Measurements from ENCODE around the gene NANOS3.
"Not testable (repeated sequence)": the region's sequence is repeated elsewhere in the genome, so short reads cannot be mapped to it uniquely, and the experiment has no call there.

The NANOS3 gene

DNA sequence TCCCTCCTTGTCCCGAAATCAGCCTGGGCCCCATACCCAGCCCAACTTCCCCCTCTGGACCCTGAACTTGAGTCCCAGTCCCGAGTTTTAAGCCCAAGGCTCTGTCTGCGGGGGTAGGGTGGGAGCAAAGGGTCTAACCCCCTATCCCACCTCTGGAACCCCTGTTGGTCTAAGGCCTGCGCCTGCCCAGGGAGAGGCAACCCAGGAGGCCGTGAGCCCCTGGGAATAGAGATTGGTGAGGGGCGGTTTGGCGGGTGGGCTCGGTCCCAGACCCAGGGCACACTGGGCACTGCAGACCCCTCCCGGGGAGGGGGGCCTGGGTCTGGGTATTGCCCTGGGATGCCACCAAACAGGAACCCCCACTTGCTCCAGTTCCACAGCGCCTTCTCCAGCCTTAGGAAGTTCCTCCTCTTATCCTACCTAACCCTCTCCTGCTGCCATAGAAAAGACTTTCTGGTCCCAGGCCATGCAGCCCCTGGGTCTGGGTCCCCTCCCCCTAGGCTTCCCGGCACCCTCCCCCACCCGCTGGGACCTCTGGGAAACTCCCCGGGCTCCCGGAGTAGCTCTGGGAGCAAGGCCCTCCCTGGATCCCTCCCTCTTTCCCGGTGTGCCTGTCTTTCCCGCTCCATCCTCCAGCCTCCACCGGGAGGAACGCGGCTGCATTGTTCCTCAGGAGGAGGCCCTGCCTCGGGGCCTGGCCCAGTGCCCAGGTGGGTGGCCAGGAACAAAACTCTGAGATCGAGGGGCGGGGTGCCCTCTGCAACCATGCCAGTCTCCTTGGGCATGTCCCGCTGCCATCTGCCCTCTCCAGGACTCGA lies 33.6 kb upstream of the NANOS3 start:
- DNase-seq (ENCODE audit: low read depth in 2 of 2): no peak

DNA sequence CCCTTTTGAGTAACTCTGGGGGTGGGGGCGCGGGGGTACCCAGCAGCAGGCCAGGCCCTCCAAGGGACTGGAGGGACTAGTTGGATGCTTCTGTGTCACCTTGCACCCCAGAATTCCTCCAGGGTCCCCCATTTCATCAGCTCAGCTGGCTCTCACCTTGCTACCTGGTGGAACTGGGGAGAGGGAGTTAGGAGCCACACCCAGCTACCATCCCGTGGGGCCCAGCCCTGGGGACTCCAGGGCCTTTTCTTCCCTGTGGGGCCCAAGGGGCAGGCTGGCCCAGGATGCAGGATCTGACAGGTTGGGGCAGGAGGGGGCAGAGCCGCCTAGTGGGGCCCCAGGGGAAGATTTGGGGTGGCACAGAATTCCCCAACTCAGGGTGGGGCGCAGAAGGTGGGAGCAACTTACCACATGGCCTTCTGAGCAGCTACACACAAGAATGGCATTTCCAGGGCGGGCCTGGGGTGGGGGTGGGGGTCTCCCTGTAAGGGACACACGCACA lies 32.8 kb upstream of the NANOS3 start:
- DNase-seq (ENCODE audit: low read depth in 2 of 2): no peak

DNA sequence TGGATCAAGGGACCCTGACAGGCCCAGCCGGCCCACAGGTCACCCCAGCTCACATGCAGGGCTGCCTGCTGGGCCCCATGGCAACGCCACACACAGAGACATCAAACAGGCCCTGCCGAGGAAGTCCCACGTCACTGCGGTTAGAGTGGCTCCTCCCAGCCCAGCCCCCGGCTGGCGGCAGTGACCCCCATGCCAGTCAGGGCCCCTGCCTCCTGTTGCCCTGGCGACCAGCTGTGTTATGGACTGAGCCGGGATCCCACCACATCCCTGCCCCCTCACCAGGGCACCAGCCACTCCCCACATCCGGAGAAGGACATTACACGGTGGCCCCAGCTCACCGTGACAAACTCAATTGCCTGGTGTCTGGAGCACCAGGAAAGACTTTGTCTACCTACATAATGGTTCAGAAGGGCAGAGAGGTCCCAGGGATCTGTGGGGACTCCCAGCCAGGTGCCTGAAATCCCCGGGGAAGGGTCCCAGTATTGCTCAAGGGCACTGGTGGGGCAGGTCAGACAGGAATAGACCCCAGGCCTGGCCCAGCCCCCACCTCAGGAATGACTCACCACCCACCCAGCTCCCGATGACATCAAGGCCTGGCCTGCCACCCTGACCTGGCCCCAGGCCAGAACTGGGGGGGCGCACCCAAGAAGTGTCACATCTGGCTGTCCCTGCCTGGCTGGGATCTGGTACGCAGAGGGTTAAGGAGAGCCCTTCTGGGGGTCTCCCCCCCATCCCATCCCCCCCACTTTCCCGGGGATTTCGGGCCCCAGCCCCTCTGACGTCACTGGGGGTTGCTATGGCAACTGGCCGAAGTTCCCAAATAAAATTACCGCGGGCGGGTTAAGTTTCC lies 30.2 kb upstream of the NANOS3 start:
- peak; percentile 91 for DNase-seq (ENCODE audit: low read depth in 2 of 2)

- peak; percentile 69 to 79 for DNase-seq (ENCODE audit: low read depth in 2 of 2)
Measured at GRCh38 chr19:13847407-13848339, 29.3 kb upstream of the NANOS3 start.

DNA sequence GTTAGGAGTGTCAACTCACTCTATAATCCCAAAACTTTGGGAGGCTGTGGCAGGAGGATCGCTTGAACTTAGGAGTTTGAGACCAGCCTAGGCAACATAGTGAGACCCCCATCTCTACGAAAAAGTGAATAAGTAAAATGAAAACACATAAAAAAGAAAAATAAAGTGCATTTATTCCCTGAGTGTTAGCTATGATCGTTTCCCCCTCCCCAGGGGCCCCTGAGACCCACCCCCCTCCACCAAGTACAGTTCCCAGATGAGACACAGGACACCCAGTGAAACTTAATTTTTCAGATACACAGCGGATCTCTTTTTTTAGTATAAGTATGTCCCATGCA lies 28.6 kb upstream of the NANOS3 start:
- DNase-seq (ENCODE audit: low read depth in 2 of 2): no peak

DNA sequence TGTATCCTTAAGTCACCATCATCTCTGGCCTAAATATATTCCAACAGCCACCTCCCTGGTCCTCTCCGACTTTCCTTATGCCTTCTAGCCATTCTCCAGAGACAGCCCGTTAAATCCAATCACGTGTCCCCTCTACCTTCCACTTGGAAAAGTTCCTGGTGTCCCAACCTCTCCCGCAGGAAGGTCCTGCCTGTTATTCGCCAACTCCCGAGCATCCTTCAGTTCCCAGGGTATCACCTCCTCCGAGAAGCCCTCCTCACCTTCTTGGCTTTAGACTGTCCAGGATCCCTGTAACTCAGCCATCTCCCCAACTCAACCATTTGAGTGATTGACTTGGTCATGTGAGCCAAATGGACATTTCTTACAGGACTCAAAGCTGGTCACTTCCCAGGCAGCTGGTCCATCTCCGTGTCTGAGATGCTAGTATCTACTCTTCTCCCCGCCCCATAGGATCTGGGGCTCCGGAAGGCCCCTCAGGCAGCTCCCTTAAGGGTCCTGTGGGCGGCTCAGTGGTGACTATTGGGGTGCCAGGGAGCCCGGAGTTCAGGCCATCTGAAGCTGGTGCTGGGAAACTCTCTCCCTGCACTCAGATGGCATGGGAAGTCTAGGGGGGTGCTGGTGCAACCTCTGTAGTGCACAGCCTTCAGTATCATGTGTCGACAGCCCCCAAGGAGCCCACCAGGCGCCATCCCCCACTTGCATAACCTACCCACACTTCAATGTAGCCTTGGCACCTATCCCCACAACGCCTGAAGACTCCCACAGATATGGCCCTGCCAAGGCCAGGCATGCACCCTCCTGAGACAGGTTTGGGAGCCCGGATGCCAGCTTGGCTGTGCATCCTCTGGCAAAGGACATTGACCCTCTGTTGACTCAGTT lies 27.9 kb upstream of the NANOS3 start:
- no peak for DNase-seq (ENCODE audit: low read depth in 2 of 2)

DNA sequence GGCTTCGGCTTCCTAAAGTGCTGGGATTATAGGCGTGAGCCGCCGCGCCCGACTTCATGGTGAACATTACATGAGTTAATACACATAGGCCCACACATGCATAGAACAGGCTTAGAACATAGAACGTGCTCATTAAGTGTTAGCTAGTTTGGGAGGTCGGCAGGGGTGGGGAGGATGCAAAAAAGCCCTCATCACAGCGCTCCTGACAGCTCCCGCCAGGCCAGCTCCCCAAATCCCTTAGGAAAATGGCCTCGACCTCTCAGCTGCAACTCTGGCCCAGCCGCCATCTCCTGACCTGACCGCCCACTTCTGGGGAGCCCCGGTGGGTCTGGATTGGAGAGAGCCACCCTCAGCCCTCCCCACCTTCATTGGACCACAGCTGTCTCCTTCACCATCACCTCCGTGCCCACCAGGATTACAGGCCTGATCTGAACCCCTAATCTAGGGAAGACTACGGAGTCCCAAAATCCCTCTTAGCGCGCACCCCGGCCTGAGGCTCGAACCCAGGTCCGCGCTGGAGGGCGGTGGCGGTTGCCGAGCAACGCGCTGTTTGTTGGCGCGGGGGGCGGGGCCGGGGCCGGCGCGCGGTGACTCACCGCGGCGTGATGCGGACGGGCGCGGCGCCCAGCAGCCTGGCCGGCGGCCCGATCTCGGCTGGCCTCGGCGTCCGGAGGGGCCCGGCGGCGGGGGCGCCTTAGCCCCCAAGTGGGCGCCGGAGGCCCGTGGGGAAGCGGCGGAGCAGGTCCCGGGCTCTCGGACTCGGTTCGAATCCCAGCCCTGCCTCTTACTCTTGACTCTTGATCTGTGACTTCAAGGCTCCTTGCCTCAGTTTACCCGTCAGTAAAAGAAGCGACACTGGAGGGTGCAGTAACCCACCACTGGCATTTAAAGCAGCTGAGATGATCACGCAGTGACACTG lies 26.7 kb upstream of the NANOS3 start:
- DNase-seq (ENCODE audit: low read depth in 2 of 2): peak in 1 of 2 donors; percentile 60

GRCh38 chr19:13850910-13851733 lies 25.8 kb upstream of the NANOS3 start:
- no peak for DNase-seq (ENCODE audit: low read depth in 2 of 2)

GRCh38 chr19:13851734-13852114 lies 25.2 kb upstream of the NANOS3 start:
- not testable (repeated sequence) for DNase-seq (ENCODE audit: low read depth in 2 of 2)

DNA sequence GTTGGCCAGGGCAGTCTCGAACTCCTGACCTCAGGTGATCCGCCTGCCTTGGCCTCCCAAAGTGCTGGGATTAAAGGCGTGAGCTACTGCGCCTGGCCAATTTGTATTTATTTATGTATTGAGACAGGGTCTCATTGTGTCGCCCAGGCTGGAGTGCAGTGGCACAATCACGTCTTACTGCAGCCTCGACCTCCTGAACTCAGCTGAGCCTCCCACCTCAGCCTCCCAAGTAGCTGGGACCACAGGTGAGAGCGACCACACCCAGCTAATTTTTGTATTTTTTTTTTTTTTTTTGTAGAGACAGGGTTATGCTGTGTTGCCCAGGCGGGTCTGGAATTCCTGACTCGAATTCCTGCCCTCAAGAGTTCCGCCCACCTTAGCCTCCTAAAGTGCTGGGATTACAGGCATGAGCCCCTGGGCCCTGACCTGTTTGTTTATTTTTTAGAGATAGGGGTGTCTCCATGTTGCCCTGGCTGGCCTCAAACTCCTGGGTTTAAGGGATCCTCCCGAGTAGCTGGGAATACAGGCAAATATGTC lies 24.7 kb upstream of the NANOS3 start:
- DNase-seq (ENCODE audit: low read depth in 2 of 2): not testable (repeated sequence)

- DNase-seq (ENCODE audit: low read depth in 2 of 2): no peak
Measured at GRCh38 chr19:13856497-13856896, 20.4 kb upstream of the NANOS3 start.

GRCh38 chr19:13859361-13859880 lies 17.5 kb upstream of the NANOS3 start:
- DNase-seq (ENCODE audit: low read depth in 2 of 2): no peak

DNA sequence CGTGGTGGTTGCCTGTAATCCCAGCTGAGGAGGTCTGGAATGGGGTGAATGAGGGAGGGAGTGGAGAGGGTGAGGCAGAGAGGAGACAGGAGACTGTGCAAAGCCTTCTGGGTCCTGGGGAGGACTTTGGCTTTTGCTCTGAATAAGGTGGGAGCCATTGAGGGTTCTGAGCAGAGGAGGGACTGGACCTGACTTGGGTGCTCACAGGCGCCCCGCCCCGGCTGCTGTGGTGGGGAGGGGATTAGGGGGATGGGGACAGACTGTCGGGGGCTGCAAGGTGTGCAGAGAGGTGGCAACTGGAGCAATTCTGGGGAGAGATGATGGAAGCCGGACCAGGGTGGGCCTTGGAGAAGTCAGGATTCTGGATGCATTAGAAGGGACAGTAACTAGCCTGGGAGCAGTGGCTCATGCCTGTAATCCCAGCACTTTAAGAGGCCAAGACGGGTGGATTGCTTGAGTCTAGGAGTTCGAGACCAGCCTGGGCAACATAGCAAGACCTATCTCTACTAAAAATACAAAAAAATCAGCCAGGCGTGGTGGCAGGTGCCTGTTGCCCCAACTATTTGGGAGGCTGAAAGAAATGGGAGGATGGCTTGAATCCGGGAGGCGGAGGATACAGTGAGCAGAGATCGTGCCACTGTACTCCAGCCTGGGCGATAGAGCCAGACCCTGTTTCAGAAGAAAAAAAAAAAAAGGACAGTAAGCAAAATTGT lies 16.1 kb upstream of the NANOS3 start:
- no peak for DNase-seq (ENCODE audit: low read depth in 2 of 2)

DNA sequence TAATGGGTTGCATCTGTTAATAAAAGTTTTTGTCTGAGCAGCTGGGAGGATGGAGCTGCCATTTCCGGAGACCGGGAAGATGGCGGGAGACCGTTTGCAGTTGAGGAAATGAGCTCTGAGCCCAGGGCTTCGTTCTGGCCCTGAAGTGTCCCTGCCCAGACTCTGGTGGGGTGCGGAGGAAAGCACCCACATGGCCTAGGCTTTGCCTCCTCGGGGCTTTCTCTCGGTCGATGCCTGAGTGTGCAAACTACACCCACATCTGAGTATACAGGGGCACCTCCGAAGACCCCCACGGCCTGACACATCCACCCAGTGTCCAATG lies 15.6 kb upstream of the NANOS3 start:
- no peak for DNase-seq (ENCODE audit: low read depth in 2 of 2)

GRCh38 chr19:13861714-13862531 lies 15.0 kb upstream of the NANOS3 start:
- DNase-seq (ENCODE audit: low read depth in 2 of 2): peak; percentile 74 to 87

- no peak for DNase-seq (ENCODE audit: low read depth in 2 of 2)
Measured at GRCh38 chr19:13864046-13864666, 12.8 kb upstream of the NANOS3 start.

Measured in stimulated activated CD4-positive, alpha-beta T cell treated with anti-CD3 and anti-CD28 coated beads, Interleukin-15, amount 100 ng/mL, for 48 hours (primary cell).